Uterus (tissue), 4 donors: ENCODE measurements around the gene GPR78. TPM values are rescaled to one million over a fixed set of nuclear protein-coding genes. Genes with fewer than 3 reads are reported as not detected.

Experiments
- DNase-seq, 2 donors: peaks; one replicate each; pipeline ENCODE4 v3.0.0-alpha.2; 2019 to 2020
- H3K27ac ChIP-seq, 2 donors: fragments of 200-600 bp; sonication (generic); 1 replicate in 1 of 2; 2 replicates in 1 of 2; pipeline ENCODE4 v1.5.1; 2016 to 2018
- H3K27me3 ChIP-seq, 2 donors: fragments of 200-600 bp; sonication (generic); one replicate each; pipeline ENCODE4 v1.5.1; 2018 to 2019; ENCODE audit warnings: control low read depth in 1 of 2
- H3K36me3 ChIP-seq, 2 donors: fragments of 200-600 bp; sonication (generic); one replicate each; pipeline ENCODE4 v1.5.1; 2019; ENCODE audit warnings: control low read depth in 1 of 2
- H3K4me1 ChIP-seq, 2 donors: fragments of 200-600 bp; sonication (generic); one replicate each; pipeline ENCODE4 v1.5.1; 2018 to 2019; ENCODE audit warnings: control low read depth in 1 of 2
- H3K4me3 ChIP-seq, 2 donors: fragments of 200-600 bp; sonication (generic); 1 replicate in 1 of 2; 2 replicates in 1 of 2; pipeline ENCODE4 v1.5.1; 2018 to 2019; ENCODE audit warnings: mild to moderate bottlenecking in 1 of 2
- H3K9me3 ChIP-seq, 2 donors: fragments of 200-600 bp; sonication (generic); one replicate each; pipeline ENCODE4 v1.5.1; 2019; ENCODE audit warnings: control low read depth in 1 of 2
- CTCF ChIP-seq, 4 experiments: fragments of 200-600 bp in 2 of 4; fragments of 450-650 bp in 2 of 4; sonication (generic) in 2 of 4; IDR thresholded peaks; one replicate each; pipeline ENCODE4 v1.5.1; 2016 to 2019; ENCODE audit warnings: antibody characterized with exemption in 4 of 4, mild to moderate bottlenecking in 2 of 4, moderate library complexity in 1 of 4
- POLR2A ChIP-seq, 2 donors: fragments of 450-650 bp; IDR thresholded peaks; one replicate each; pipeline ENCODE4 v1.6.1; 2016; ENCODE audit warnings: antibody characterized with exemption in 2 of 2, mild to moderate bottlenecking in 1 of 2, moderate library complexity in 1 of 2
- intact Hi-C: fragments of 100-400 bp; cut with DNase I; formaldehyde crosslinking; loops from one replicate; pipeline ENCODE4 v1.15.1; 2023; ENCODE audit warnings: low total_unique reads
- total RNA-seq, 4 donors: library from RNA; depleted of rRNA in 3 of 4; stranded (reverse); fragments of >200 nt in 3 of 4; gene quantifications; one replicate each; pipeline versions ENCODE4 v1.1.0 to v1.2.4, GENCODE V29; 2014 to 2023
- donor health status: DM: yes; HTN: yes; CAD: no.

GPR78 gene
- total RNA-seq, 4 donors from 2014 or later = 0.43 to 2.1 TPM; not detected in 2

- no peak overlapping the region for H3K4me3 ChIP-seq
- H3K4me1 ChIP-seq = no peaks in the 10 kb centered on the region
- no peaks in the 10 kb centered on the region for H3K27me3 ChIP-seq
- H3K9me3 ChIP-seq = no peaks in the 10 kb centered on the region
- TF ChIP-seq CTCF (IDR thresholded peaks at IDR 0.05) = no peak
- no peak for TF ChIP-seq POLR2A (IDR thresholded peaks at IDR 0.05)
- no peaks in the 10 kb centered on the region for H3K36me3 ChIP-seq
- no peak overlapping the region for H3K27ac ChIP-seq
- intact Hi-C loops = no loop called here
- DNase-seq = no peak
Measured at GRCh38 chr4:8542776-8543525, 37.2 kb upstream of the GPR78 start.

GRCh38 chr4:8543623-8544022 is 36.6 kb upstream of the GPR78 start:
- Histone ChIP-seq H3K36me3 (no peaks in the 10 kb centered on the region), H3K27ac (no peak overlapping the region), H3K4me1 (no peaks in the 10 kb centered on the region), H3K9me3 (no peaks in the 10 kb centered on the region), H3K27me3 (no peaks in the 10 kb centered on the region), H3K4me3 (no peak overlapping the region)
- no peak for DNase-seq
- intact Hi-C loops = no loop called here
- TF ChIP-seq CTCF (IDR thresholded peaks at IDR 0.05) (no peak), POLR2A (IDR thresholded peaks at IDR 0.05) (no peak)

DNA sequence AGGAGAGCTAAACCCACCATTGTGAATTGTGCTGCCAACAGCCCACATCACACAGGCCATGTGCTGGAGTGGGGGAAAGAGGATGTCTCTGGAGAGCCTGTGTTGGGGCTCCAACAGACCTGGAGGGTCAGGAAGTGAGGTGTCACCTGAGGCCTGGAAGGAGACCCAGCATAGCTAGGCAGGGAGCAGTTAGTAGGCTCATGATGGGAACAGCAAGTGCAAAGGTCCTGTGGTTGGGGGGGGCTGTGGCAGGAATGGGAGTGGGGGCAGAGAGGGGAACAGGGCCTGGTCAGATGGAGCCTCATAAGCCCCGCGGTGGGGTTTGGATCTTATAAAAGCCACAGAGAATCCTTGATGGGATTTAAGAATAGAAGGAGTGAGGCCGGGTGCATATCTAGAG is 35.9 kb upstream of the GPR78 start:
- Histone ChIP-seq H3K27ac (no peak overlapping the region), H3K36me3 (no peaks in the 10 kb centered on the region), H3K27me3 (no peaks in the 10 kb centered on the region), H3K4me1 (no peaks in the 10 kb centered on the region), H3K9me3 (no peaks in the 10 kb centered on the region), H3K4me3 (no peak overlapping the region)
- intact Hi-C loops = no loop called here
- DNase-seq = no peak
- no peak for TF ChIP-seq CTCF (IDR thresholded peaks at IDR 0.05)
- TF ChIP-seq POLR2A (IDR thresholded peaks at IDR 0.05) = no peak

DNA sequence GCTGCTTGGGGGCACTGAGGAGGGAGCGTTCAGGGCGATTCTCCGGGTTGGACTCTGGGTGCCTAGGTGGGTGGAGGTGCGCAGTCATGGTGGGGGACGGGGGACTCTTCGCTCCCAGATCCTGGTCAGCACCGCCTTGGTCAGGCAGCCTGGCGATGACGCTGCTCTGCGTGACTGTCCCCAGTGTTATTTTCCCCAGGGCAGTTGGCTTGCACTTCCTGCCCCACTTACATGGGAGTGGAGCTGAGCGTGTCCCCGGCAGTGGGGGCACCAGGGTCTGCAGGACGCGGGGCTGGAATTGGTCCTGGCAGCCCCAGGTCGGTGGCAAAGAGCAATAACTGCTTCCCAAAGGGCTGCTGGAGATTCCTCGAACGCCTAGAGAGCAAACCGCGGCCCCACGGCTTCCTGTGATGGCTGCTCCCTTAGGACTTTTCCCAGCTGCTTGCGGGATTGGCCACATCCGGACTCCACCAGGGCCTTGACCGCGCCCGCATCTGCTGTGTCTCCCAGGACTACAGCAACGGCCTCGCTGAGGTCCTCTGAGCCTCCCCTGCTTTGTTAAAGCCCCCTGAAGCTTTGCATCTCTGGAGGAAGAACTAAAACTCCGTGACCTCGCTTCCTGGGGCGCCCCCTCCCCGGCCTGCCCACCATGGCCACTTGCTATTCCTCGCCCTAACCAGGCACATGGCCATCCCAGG is 35.3 kb upstream of the GPR78 start:
- H3K4me3 ChIP-seq = no peak overlapping the region
- intact Hi-C loops = no loop called here
- no peaks in the 10 kb centered on the region for H3K36me3 ChIP-seq
- H3K27ac ChIP-seq = no peak overlapping the region
- no peaks in the 10 kb centered on the region for H3K27me3 ChIP-seq
- no peaks in the 10 kb centered on the region for H3K9me3 ChIP-seq
- H3K4me1 ChIP-seq = no peaks in the 10 kb centered on the region
- TF ChIP-seq CTCF (IDR thresholded peaks at IDR 0.05) (no peak), POLR2A (IDR thresholded peaks at IDR 0.05) (no peak)
- DNase-seq = no peak

GRCh38 chr4:8545439-8545765 is 34.8 kb upstream of the GPR78 start:
- Histone ChIP-seq H3K4me1 (no peaks in the 10 kb centered on the region), H3K36me3 (no peaks in the 10 kb centered on the region), H3K9me3 (no peaks in the 10 kb centered on the region), H3K27ac (no peak overlapping the region), H3K4me3 (no peak overlapping the region), H3K27me3 (no peaks in the 10 kb centered on the region)
- intact Hi-C loops = no loop called here
- no peak for TF ChIP-seq CTCF (IDR thresholded peaks at IDR 0.05)
- no peak for TF ChIP-seq POLR2A (IDR thresholded peaks at IDR 0.05)
- no peak for DNase-seq
